ENCODE results near the gene ABCA3.

DNA sequence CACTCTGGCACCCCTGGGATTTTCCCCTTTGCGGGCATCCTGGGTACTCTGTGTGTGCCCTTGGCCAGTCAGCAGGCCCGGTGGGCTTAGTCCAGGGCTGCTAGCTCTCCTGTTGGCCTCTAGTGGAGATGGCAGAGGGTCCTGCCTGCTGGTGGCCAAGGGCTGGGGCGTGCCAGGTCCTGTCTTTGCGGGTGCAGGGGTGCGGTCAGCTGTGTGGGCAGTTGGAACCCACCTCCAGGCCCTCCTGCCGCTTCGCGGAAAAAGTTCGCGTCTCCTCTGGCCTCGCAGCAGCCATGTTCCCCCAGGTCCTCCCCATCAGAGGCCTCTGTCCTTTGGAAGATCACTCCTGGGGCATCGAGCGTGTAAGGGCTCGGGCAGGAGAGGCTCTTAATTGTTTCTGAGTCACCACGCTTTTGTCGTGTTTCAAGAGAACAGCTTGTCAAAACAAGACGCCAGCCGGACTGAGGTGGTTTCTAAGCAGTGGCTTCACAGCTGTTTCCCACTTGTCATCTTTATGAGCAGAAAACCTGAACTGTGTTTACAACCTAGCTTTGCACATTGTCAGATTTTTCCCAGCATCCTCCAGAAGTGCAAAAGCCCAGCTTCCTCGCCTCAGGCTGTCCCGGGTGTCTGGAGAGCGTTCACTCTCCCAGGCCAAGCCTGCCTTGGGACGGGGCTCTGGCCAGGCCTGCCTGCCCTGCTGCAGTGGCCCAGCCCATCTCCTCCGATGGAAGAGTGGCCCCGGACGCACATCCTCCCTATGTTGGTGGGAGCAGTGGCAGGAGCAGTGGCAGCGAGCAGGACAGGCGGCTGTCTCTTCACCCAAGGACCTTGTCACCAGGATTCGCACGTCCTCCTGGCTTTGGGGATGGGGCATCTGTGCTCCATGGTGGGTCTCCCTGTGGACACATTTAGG is 109.3 kb downstream of the ABCA3 start:
- TF ChIP-seq SP1 (IDR thresholded peaks at IDR 0.05; ENCODE audit: low read depth, low read length) (no peak), TAF1 (IDR thresholded peaks at IDR 0.05; ENCODE audit: low read depth, low read length) (no peak), RAD21 (IDR thresholded peaks at IDR 0.05 in 1 of 2, conservative IDR thresholded peaks at IDR 0.05 in 1 of 2; ENCODE audit: low read depth in 2 of 2, low read length in 2 of 2) (no peak), EGR1 (IDR thresholded peaks at IDR 0.05; ENCODE audit: borderline replicate concordance, low read depth, low read length) (no peak)
- TF ChIP-seq, protein P1, sequence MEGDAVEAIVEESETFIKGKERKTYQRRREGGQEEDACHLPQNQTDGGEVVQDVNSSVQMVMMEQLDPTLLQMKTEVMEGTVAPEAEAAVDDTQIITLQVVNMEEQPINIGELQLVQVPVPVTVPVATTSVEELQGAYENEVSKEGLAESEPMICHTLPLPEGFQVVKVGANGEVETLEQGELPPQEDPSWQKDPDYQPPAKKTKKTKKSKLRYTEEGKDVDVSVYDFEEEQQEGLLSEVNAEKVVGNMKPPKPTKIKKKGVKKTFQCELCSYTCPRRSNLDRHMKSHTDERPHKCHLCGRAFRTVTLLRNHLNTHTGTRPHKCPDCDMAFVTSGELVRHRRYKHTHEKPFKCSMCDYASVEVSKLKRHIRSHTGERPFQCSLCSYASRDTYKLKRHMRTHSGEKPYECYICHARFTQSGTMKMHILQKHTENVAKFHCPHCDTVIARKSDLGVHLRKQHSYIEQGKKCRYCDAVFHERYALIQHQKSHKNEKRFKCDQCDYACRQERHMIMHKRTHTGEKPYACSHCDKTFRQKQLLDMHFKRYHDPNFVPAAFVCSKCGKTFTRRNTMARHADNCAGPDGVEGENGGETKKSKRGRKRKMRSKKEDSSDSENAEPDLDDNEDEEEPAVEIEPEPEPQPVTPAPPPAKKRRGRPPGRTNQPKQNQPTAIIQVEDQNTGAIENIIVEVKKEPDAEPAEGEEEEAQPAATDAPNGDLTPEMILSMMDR (IDR thresholded peaks at IDR 0.05; ENCODE audit: control extremely low read depth in 1 of 3, insufficient read depth in 1 of 3, low read depth in 1 of 3, low read length in 3 of 3) = no peak

Measured in H1 (cell line).